GM12878 (cell line): ENCODE measurements around the gene TCF12.

Experiments
- CEBPZ ChIP-seq: fragments of 150-350 bp; IDR thresholded peaks from 2 replicates; pipeline ENCODE4 v1.6.1; 2016; ENCODE audit warnings: low read depth, low read length
- CTCF ChIP-seq, 3 experiments: IDR thresholded peaks in 2 of 3; conservative IDR thresholded peaks in 1 of 3; 2 replicates each; pipeline ENCODE4 v1.5.1; 2011; ENCODE audit warnings: low read depth in 3 of 3, low read length in 3 of 3, mild to moderate bottlenecking in 3 of 3, control low read depth in 2 of 3, moderate library complexity in 2 of 3, inconsistent platforms in 1 of 3, mixed read lengths in 1 of 3; ENCODE audit not compliant: control insufficient read depth in 2 of 3, insufficient read depth in 1 of 3; ENCODE audit errors: extremely low read depth in 1 of 3
- RAD21 ChIP-seq: IDR thresholded peaks from 2 replicates; pipeline ENCODE4 v1.6.1; 2011; ENCODE audit warnings: mild to moderate bottlenecking, low read depth, low read length, moderate library complexity; ENCODE audit not compliant: insufficient read depth

- TF ChIP-seq CEBPZ (no peak), CTCF (IDR thresholded peaks at IDR 0.05 in 2 of 3, conservative IDR thresholded peaks at IDR 0.05 in 1 of 3; ENCODE audit: control insufficient read depth in 2 of 3, extremely low read depth in 1 of 3, insufficient read depth in 1 of 3, low read depth in 3 of 3, low read length in 3 of 3) (no peak), RAD21 (no peak)
Measured at GRCh38 chr15:56978898-56979662, 60.6 kb downstream of the TCF12 start.
